Stimulated activated CD4-positive, alpha-beta T cell treated with anti-CD3 and anti-CD28 coated beads, Interleukin-12 subunit alpha, Interleukin-12 subunit beta, amount 100 ng/mL, for 4 hours (primary cell): ENCODE measurements around the gene CD151.

Source experiments
- DNase-seq: peaks from one replicate; pipeline ENCODE4 v3.0.0-alpha.2; 2020

Gene CD151

GRCh38 chr11:859394-860131, 26.8 kb downstream of the CD151 start:
- DNase-seq: no peak

GRCh38 chr11:860234-861104, 27.7 kb downstream of the CD151 start:
- DNase-seq: no peak

- DNase-seq: no peak
Measured at GRCh38 chr11:861105-861479, 28.3 kb downstream of the CD151 start.

- DNase-seq: no peak
Measured at GRCh38 chr11:862081-862661, 29.4 kb downstream of the CD151 start.

GRCh38 chr11:862696-863022, 29.9 kb downstream of the CD151 start:
- DNase-seq: no peak

- DNase-seq: no peak
Measured at GRCh38 chr11:863023-863909, 30.5 kb downstream of the CD151 start.

GRCh38 chr11:863910-864827, 31.4 kb downstream of the CD151 start:
- DNase-seq: no peak

- DNase-seq: no peak
Measured at GRCh38 chr11:864898-865297, 32.1 kb downstream of the CD151 start.

GRCh38 chr11:865462-866430, 33.0 kb downstream of the CD151 start:
- DNase-seq: no peak

- no peak for DNase-seq
Measured at GRCh38 chr11:866481-866880, 33.7 kb downstream of the CD151 start.

- no peak for DNase-seq
Measured at GRCh38 chr11:867856-868358, 35.2 kb downstream of the CD151 start.

- no peak for DNase-seq
Measured at GRCh38 chr11:868394-868793, 35.6 kb downstream of the CD151 start.

GRCh38 chr11:868802-869201, 36.0 kb downstream of the CD151 start:
- no peak for DNase-seq

- no peak for DNase-seq
Measured at GRCh38 chr11:869399-870126, 36.8 kb downstream of the CD151 start.

GRCh38 chr11:870127-870413, 37.3 kb downstream of the CD151 start:
- DNase-seq: no peak

- DNase-seq: no peak
Measured at GRCh38 chr11:870418-870817, 37.7 kb downstream of the CD151 start.

GRCh38 chr11:871472-871871, 38.7 kb downstream of the CD151 start:
- DNase-seq: no peak

- DNase-seq: no peak
Measured at GRCh38 chr11:872799-873198, 40.0 kb downstream of the CD151 start.

- DNase-seq: no peak
Measured at GRCh38 chr11:873706-874105, 41.0 kb downstream of the CD151 start.

GRCh38 chr11:875203-875602, 42.5 kb downstream of the CD151 start:
- DNase-seq: no peak
